Measurements from ENCODE around the gene TCF3.

Gene TCF3

DNA sequence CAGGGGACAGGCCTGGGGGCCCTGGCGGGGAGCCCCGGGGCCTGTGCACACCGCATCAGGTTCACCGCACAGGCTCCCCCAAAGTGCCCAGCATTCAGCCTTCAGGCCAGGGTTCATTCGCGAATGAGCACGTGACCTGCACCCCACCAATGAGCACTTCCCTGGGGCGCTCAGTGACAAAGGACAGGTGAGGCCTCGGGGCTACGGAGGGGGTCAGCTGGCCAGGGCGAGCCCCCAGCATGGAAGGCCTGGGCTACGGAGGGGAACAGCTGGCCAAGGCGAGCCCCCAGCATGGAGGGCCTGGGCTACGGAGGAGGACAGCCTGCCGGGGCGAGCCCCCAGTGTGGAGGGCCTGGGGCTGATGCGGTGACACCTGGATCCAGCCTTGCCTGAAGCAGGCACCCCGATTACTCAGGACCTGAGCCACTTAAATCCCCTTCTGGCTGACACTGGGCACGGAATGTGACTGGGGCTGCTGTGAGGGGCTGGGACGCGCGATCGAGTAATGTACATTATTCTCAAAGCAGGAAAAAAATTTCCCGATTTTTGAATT lies 23.1 kb downstream of the TCF3 start:
- DNase-seq: no peak

DNA sequence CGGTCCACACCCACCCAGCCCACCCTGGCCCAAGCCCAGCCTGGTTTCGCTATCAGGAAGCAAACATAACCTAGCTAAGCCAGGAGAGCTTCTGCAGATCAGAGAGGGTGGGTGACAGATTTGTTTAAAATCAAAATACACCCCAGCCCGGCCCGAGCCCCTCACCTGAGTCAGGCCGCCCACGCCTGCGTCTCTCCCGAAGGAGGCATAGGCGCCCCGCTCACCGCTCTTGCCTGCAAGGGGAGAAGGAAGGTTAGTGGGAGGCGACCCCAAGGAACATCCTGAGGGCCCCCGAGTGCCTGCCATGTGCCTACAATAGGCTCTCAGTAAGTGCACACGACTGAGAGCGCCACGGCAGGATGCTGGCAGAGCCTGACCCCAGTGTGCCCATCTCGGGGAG lies 25.2 kb downstream of the TCF3 start:
- no peak for DNase-seq

DNA sequence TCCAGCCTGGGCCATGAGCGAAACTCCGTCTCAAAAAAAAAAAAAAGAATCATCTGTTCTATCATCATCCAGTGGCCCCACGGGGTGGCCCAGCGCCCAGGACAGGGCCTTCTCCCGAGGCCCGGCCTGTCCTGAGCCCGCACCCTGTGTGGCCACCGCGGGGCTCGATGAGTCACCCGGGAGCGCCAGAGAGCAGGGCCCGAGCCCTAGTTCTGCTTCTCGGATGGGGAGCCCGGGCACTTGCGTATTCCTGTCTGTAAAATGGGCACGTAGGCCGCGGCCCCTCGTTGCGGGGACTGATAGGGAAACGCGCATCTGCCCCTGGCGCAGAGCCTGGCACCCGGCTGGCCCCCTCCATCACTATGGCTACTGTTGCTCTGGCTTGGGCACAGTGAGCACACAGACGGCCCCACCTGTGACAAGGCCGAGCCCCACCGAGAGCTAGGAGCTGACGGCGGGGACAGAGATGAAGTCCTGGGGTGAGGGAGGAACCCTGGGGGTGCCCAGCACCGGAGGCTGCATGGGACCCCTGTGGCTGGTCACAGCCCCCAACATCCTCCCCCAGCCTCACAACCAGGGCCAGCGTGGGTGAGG lies 25.9 kb downstream of the TCF3 start:
- DNase-seq: no peak

DNA sequence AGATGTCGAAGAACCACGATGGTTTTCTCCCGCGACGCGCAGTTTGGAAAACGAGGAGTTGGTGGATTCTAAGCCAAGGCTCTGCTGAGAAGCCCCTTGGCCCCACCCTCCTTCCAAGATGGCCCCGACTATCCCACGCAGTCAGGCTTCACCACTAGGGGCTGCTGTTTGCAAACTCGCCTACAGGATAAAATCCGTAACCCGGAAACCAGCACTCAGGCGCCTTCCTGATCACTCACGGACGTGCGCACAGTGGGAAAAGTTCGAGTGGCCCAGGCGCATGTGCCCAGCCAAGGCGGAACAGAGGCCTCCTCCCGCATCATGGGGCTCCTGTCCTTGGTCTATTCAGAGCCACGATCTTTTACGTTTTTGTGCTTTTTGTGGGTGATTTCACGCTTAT lies 28.0 kb downstream of the TCF3 start:
- DNase-seq: peak; percentile 23 to 77

DNA sequence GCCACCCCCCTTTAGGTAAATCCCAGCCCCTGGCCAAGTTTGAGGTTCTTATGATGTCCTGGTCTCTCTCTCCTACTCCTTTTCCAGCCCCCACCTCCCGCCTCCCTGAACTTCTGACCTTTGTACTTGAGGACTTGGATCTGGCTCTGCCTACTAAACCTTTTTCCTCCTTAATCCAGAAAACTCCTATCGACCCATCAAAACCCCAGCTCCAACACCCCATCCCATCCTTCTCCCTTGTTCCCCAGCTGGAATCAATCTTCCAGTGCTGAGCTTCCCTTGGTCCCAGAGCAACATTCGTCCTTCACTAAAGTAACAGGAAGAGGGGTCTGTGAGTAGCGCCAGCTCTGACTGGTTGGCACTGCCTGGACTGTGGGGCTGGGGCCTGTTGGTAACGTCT lies 29.9 kb downstream of the TCF3 start:
- no peak for DNase-seq

DNA sequence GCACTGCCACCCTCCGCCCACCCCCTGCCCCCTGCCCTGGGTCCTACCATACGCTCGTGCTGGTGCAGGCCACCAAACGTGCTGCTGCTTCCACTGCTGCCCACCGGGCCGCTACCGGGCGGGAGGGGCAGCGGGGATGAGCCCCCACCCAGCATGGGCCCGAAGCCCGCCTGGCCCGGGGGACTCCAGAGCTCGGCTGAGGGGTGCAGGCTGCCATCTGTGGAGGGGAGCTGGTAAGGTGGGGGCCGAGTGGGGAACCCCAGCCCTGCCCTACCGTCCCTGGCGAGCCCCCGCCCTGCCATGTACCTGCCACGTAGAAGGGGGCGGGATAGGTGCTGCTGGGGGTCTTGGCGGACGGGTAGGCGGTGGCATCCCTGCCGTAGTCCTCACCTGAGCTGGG lies 30.4 kb downstream of the TCF3 start:
- DNase-seq: no peak

DNA sequence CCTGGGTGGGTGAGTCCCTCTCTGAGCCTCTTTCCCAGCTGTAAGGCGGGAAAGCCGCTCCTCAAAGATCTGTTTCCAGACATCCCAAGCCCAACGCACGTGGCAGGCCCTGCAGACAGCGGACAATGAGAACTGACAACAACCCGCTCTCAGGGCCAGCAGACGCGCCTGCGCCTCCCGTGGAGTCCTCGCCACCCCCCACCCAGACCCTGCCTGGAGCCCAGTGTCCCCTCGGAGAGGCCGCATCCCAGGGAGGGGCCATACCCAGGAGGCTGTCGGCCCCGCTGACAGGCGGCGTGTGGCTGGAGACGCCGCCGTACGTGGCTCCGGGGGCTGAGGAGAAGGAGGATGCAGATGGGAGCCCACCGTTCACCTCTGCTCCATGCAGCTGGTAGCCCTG lies 30.8 kb downstream of the TCF3 start:
- no peak for DNase-seq

DNA sequence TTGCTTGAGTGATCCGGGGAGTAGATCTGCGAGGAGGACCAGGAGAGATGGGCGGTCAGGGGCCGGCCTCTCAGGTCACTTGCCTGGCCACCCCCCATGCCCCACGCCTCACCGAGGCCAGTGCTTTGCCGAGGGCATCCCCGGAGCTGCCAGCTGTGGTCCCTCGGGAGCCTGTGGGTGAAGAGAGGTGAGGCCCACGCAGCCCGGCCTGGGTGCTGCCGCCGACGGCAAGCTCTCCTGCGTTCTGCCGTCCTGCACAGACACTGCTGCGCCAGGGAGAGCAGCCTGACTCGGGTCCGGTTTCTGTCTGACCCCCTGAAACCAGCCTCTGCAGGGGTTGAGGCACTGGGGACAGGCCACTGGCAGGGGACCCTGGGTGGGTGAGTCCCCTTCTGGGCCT lies 31.4 kb downstream of the TCF3 start:
- DNase-seq: no peak

DNA sequence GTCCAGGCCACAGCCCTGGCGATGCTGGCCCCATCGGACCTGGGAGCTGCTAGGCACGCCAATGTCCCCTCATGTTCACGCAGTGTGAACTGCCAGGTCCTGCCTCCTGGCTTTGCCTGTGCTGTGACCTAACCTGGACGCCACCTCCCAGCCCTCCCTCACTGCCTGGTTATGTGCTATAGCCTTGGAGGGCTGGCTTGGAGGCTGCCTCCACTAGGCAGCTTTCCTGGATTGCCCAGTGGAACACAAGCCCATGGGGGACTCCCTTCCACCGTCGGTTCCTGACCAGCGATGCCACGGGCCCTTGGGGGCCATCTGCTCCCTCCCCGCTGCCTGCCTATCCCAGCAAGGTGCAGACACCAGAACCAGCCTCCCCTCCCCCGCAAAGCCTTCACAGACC lies 31.9 kb downstream of the TCF3 start:
- DNase-seq: no peak

DNA sequence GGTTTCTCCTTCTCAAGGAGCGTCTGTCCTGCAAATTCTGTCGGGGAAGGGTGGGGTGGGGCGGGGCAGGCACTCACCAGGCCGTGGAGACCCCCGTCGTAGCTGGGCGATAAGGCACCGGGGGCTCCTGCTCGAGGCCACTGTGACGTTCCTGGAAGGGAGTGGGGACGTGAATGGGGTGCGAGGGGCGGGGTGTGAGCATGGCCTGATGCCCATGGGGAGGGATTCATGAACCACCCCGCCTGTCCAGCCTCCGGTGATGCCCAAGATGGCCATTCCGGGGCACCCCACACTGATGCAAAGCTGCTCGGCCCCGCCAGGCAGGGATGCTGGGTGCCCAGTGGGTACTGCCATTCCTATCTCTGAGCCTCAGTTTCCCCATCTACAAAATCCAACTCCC lies 32.7 kb downstream of the TCF3 start:
- DNase-seq: no peak

DNA sequence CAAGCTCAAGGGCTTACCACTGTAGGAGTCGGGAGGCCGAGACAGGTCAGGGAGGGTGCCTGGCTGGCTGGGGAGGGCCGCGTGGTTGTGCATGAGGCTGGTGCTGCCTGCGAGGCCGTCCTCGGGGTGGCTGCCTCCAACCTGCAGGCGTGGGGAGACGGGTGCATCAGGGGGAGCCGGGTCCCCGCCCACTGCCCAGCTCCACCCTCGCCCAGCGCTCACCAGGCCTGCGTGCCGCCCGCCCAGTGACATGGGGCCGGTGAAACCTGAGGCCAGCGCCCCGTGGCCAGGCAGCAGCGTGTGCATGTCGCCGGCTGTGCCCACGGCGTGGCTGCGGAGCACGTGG lies 33.3 kb downstream of the TCF3 start:
- DNase-seq: no peak

DNA sequence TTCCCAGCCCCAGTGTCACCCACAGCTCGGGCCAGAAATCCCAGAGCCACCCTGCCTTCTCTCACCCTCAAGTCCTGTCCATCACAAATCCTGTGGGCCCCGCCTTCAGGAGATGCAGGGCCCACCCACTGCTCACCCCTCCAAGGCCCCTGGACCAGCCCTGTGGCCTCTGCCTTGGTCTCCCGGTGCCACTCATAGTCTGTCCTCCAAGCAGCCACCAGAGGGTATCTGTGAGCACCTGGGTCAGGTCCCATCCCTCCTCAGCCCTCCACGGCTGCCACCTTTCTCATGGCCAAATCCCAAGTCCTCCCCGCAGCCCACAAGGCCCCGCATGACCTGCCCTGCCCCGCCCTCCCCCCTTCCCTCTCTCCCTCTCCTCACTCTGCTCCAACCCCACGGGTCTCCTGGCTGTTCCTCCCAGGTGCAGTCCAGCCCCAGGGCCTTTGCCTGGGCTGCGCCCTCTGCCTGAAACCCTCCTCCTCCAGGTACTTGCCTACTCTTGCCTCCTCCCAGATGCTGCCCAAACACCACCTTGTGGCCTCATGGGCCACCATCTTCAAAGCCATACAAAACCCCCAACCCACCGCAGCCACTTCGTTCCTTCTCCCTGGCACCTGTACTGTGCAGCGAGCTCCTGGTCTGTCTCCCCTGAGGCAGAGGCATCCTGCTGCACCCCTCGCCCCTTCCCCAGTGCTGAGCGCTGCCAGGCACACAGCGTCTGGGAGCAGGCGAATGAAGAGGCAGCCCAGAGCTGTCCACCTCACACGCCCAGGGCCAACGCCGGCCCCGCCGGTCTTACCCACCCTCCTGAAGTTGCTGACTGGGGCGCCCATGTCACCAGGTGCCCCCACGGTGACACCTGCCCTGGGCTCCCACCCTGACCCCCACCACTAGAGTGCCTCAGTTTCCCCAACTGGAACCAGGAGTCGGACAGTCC lies 34.0 kb downstream of the TCF3 start:
- peak in 1 of 2 experiments; percentile 47 for DNase-seq

DNA sequence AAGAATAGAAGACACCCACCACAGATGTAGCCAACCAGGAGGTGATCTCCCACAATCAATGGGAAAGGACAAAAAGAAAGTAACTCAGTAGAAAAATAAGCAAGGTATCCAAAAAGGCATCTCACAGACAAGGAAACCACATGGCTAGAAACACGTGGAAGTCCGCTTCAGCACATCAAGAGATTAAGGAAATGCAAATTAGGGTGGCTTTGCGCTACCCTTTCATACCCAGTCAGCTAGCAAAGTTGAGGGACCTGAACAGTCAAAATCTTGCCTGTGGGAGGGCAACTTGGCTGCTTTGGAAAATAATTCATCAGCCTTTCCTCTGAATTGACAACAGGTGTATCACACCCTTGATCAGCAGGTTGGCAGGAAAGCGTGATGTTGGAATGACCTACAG lies 35.5 kb downstream of the TCF3 start:
- DNase-seq: no peak

DNA sequence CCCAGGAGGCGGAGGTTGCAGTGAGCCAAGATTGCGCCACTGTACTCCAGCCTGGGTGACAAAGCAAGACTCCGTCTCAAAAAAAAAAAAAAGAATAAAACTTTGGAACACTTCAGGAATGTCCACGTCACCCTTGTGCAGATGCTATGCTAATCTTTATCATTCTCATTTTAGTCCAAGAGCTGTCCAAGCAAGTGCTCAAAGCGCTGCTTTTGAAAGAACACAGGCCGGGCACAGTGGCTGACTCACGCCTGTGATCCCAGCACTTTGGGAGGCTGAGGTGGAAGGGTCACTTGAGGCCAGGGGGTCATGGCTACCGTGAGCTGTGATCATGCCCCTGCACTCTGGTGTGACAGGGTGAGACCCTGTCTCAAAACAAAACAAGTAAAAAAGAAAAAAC lies 36.0 kb downstream of the TCF3 start:
- no peak for DNase-seq

DNA sequence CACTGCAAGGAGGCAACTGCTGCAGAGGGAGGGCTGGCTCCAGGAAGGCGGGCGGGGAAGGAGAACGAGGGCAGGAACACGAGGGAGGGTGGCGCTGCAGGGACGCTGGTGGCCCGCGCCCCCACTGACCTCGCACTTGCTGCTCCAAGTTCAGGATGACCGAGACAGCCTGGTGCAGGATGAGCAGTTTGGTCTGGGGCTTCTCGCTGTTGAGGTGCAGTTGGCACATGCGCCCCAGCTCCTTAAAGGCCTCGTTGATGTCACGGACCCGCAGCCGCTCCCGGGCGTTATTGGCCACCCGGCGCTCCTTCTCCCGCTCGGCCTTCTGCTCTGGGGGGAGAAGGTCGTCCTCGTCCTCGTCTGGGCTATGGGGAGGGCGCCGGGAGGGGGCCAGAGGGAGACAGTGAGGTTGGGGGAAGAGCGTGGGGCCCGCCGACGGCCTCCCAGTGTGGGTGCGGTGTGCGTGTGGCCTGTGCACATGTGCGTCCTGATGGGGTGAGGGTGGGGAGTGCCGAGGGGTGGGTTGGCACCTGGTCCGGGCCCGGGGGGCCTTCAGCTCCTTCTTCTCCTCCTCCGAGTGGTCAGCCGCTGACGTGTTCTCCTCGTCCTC lies 37.2 kb downstream of the TCF3 start:
- no peak for DNase-seq

DNA sequence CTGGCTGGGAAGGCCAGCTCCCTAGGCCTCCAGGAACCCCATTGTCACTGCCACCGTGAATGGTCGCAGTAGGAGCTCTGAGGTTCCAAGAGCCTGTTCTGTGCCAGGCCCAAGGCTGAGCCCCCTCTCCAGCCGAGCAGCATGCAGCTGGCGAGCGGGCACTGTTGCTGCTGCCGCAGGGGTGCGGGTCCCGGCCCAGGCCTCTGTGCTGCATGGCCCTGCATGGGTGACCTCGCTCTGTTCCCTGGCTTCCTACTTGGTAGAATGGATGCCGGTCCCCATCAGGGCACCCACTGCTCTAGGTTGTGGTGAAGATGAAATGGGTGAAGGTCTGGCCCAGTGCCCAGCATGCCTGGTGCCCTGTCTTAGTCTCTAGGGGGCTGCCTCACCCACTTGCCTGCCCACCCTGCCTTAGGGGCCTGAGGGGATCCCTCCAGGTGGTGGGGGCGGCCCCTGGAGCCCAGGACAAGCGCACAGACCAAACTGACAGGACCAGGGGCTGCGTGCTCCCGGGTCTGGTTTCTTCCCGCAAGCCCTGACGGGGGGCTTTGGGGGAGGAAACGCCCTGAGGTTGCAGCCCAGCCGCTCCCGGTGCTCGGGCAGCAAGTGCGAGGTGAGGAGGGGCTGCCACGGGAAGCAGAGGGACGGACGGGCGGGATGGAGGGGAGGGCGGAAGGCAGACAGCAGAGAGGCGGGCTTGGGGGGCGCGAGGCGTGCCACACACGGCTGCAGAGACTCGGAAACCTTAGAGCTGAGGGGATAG lies 38.4 kb downstream of the TCF3 start:
- DNase-seq: no peak

DNA sequence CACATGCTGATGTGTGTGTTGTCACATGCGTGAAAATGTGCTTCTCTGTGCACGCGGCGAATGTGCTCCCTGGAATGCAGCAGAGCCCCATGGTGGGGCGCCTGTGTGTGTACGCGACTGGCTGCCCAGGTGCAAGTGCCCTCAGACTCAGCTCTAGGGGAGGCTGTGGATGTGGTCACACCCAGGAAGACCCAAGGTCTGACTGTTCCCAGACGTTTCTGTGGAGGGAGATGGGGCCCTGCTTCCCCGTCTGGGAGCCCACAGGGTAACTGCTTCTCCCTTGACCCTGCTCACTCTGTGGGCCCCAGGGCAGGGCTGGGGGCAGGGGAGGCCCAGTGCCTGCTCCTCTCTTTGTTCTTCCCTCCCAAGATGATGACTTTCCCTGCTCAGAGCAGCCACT lies 39.3 kb downstream of the TCF3 start:
- no peak for DNase-seq

DNA sequence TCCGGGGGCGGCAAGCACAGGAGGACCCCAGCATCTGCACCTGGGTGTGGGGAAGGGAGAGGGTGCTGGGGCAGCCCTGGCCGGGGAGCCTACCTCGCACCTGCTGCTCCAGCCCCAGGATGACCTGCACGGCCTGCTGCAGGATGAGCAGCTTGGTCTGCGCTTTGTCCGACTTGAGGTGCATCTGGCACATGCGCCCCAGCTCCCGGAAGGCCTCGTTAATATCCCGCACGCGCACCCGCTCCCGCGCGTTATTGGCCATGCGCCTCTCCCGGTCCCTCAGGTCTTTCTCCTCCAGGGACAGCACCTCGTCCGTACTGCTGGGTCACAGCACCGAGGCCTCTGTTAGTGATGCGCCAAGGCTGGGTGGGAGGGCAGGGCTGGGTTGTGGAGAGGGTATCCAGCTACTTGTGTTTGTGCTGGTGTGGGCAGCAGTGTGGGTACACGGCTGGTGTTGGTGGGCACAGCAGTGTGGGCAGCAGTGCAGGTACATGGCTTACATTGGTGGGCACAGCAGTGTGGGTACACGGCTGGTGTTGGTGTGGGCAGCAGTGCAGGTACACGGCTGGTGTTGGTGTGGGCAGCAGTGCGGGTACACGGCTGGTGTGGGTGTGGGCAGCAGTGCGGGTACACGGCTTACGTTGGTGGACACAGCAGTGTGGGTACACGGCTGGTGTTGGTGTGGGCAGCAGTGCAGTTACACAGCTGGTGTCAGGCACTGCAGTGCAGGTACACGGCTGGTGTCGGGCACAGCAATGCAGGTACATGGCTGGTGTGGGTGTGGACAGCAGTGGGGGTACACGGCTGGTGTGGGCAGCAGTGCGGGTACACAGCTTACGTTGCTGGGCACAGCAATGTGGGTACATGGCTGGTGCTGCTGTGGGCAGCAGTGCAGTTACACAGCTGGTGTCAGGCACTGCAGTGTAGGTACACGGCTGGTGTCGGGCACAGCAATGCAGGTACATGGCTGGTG lies 40.0 kb downstream of the TCF3 start:
- no peak for DNase-seq

DNA sequence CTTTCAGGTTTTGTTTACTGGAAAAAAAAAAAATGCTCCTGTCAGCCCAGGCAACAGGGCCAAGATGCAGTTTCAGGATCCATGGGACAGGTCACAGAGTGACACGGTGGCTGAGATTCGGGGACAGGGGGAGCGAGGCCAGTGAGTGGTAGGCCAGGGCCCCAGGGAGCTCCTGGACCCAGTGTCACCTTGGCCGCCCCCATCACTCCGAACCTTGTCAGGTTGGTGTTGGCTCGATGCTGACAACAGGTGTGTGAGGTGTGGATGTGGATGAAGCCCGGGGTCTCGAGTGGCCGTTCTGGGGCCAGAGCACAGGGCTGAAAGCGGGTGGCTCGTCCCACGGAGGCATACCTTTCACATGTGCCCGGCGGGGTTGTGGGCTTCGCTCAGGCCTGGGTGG lies 41.1 kb downstream of the TCF3 start:
- DNase-seq: no peak

DNA sequence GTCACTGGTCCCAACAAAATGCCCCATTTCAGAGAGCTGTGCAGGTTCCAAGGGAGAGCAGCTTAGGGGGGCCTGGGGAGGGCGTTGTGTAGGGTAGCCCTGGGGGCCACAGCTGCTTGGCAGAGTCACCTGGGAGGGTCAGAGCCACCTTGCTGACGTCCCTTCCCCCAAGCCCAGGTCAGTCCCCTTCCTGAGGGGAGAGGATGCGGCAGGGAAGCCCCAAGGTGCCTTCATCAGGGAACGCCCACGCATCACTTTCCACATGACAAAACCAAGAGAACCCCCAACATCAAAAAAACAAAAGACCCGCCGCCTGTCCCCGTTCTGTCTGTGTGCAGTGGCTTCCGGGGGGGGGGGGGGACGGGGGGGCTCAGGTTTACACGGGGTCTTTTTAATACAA lies 41.8 kb downstream of the TCF3 start:
- DNase-seq: no peak

DNA sequence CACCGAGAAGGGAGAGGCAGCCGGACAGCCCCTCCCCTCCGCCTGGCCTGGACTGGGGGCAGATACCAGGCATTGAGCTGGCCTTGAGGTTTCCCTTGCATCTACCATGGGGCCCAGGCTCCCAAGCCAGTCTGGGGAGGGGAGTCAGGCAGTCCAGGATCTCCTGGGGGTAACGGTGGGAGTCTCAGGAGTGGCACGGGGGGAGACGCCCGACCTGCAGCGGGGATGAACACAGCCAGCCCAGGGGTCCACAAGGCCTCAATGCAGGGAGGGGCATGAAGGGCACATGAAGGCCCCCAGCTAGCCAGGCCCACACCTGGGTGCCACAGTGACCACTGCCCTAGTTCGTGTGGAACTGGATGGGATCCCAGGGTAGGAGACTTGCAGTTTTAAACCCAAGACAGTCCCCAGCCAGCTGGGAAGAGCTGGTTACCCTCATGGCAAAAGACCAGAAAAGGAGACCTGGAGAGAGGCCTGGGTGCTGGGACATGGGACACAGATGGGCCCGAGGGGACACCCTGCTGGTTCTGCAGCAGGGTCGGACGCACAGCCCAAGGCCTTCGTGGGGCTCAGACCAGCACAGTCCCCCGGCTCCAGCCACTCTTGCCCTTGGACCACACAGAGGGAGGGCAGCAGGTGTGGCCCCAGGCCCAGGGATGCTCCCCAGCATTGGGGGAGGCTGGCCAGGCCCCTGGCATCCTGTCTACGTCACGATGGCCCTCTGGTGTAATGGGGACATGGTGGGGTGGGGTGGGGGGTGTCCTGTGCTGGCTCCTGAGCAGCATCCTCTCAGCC lies 42.5 kb downstream of the TCF3 start:
- DNase-seq: no peak

All from NCI-H524 (cell line).